ENCODE results near the gene TNIP2.

Gene TNIP2

DNA sequence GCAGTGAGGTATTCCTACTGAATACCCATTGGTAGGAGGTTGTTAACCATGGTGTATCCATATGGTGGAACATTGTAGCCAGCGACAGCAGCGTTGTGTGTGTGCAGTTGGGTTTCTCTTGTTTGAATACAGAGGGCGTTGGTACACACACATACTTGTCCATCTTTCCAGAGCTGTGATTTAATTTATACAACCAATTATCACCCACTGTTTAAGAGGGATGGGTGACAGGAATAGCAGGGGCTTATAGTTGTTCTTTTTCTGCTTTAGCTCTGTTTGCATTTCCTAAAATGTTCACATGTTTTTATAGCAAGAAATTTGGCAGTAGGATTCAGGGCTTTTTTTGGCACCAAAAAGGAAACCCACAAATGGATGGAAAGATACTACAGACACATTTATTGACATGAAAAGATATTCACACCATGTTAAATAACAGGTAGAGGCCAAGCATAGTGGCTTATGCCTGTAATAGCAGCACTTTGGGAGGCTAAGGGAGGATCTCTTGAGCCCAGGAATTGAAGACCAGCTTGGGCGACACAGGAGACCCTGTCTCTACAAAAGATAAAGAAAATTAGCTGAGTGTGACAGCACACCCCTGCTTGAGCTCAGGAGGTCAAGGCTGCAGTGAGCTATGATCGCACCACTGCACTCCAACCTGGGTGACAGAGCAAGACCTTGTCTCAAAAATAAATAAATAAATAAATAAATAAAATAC is 60.6 kb downstream of the TNIP2 start:
- no peak for DNase-seq
- TF ChIP-seq POLR2A (IDR thresholded peaks at IDR 0.05; ENCODE audit: low read length) = no peak
- no peak for TF ChIP-seq GATA1 (IDR thresholded peaks at IDR 0.05; ENCODE audit: low read depth, low read length)

DNA sequence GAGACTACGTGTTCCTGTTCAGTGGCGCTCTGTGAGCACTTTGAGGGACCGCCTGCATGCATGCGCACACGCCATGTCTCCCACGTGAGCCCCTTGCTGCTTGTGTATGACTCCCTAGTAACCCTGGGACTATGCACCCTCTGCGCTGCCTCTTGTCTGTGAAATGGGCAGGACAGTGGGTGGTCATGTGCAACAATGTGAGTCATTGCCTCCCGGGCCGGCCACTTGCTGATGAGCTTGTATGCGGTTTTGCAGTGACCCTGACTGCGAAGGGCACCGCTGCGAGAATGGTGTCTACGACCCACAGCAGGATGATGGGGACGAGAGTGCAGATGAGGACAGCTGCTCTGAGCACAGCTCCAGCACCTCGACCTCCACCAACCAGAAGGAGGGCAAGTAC is 61.4 kb downstream of the TNIP2 start:
- DNase-seq = no peak
- TF ChIP-seq GATA1 (IDR thresholded peaks at IDR 0.05; ENCODE audit: low read depth, low read length) = no peak
- no peak for TF ChIP-seq POLR2A (IDR thresholded peaks at IDR 0.05; ENCODE audit: low read length)

DNA sequence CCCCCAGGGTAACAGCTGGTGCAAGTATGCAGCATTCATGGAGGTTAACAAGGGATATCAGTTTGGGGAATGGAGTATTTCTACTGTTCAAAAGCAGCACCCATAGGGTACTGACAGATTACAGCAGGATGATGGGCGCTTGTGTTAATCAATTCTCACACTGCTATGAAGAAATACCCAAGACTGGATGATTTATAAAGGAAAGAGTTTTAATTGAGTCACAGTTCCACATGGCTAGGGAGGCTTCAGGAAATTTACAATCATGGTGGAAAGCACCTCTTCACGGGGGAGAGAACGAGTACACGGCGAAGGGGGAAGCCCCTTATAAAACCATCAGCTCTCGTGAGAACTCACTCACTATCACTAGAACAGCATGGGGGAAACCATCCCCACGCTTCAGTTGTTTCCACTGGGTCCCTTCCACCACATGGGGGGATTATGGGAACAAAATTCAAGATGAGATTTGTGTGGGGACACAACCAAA is 64.1 kb downstream of the TNIP2 start:
- no peak for TF ChIP-seq POLR2A (IDR thresholded peaks at IDR 0.05; ENCODE audit: low read length)
- TF ChIP-seq GATA1 (IDR thresholded peaks at IDR 0.05; ENCODE audit: low read depth, low read length) = no peak
- DNase-seq = no peak
